ENCODE data around the gene TIE1. TPM values are rescaled to one million over a fixed set of nuclear protein-coding genes. Genes with fewer than 3 reads are reported as not detected.

TIE1 gene
- total and polyA plus RNA-seq, 9 of the 15 experiments (the other 6 are each of a cell fraction or from before 2014, with no cell fraction given), result 0.07 to 0.49 (median 0.14) TPM; not detected in 4

GRCh38 chr1:43367026-43367903 is 66.5 kb downstream of the TIE1 start (continued):
- TF ChIP-seq EP400 (IDR thresholded peaks at IDR 0.05) (peak; percentile 59; the same call in 1 of the 2 replicates), THRA (IDR thresholded peaks at IDR 0.05) (no peak), MYC (IDR thresholded peaks at IDR 0.05; ENCODE audit: low read depth, low read length) (peak; percentile 59; the same call in 1 of the 2 replicates), MYC (CRISPR knock-in tag; IDR thresholded peaks at IDR 0.05; ENCODE audit: borderline replicate concordance, low read depth) (peak; percentile 49; the same call in 1 of the 2 replicates), NELFE (IDR thresholded peaks at IDR 0.05; ENCODE audit: insufficient read depth, insufficient read length) (no peak), FUS (optimal IDR thresholded peaks at IDR 0.05; ENCODE audit: low read depth, low read length) (no peak), CBX3 (IDR thresholded peaks at IDR 0.05; ENCODE audit: borderline replicate concordance in 1 of 2, low read length in 2 of 2) (peak in 1 of 2 experiments; percentile 57; a peak in 1 of 3 replicates), KLF13 (tag; IDR thresholded peaks at IDR 0.05; ENCODE audit: borderline replicate concordance, low read depth) (0 out of 2 replicates have a peak, but pooled peaks have one; percentile 43), NKRF (IDR thresholded peaks at IDR 0.05; ENCODE audit: borderline replicate concordance) (peak; percentile 66), RBFOX2 (IDR thresholded peaks at IDR 0.05; ENCODE audit: low read depth, low read length) (peak; percentile 70), SIX5 (IDR thresholded peaks at IDR 0.05; ENCODE audit: borderline replicate concordance in 1 of 2, insufficient read depth in 1 of 2, low read depth in 1 of 2, low read length in 2 of 2) (no peak), E2F6 (IDR thresholded peaks at IDR 0.05; ENCODE audit: borderline replicate concordance in 1 of 2, extremely low read depth in 1 of 2, insufficient read depth in 1 of 2, insufficient read length in 1 of 2, low read depth in 1 of 2, low read length in 1 of 2, poor library complexity in 1 of 2, severe bottlenecking in 1 of 2) (peak; percentile 66 to 87), HIVEP1 (CRISPR knock-in tag; IDR thresholded peaks at IDR 0.05) (no peak), MBD1 (CRISPR knock-in tag; IDR thresholded peaks at IDR 0.05) (no peak), TFAP4 (CRISPR knock-in tag; IDR thresholded peaks at IDR 0.05; ENCODE audit: borderline replicate concordance) (peak; percentile 80), ZNF24 (IDR thresholded peaks at IDR 0.05) (no peak), CHD4 (IDR thresholded peaks at IDR 0.05; ENCODE audit: insufficient read depth, insufficient replicate concordance, low read depth, low read length, poor library complexity, severe bottlenecking) (no peak), FOXK1 (CRISPR knock-in tag; IDR thresholded peaks at IDR 0.05; ENCODE audit: borderline replicate concordance) (peak; percentile 59; the same call in 1 of the 2 replicates)
